NCI-H187 (cell line): ENCODE measurements around the gene ADAMTS7.
"Not testable (repeated sequence)": the region's sequence is repeated elsewhere in the genome, so short reads cannot be mapped to it uniquely, and the experiment has no call there.

ENCODE experiments used
- DNase-seq, 2 experiments: peaks; one replicate each; lab custom pipeline; 2025; lab: John Stamatoyannopoulos, UW

Gene ADAMTS7

DNA sequence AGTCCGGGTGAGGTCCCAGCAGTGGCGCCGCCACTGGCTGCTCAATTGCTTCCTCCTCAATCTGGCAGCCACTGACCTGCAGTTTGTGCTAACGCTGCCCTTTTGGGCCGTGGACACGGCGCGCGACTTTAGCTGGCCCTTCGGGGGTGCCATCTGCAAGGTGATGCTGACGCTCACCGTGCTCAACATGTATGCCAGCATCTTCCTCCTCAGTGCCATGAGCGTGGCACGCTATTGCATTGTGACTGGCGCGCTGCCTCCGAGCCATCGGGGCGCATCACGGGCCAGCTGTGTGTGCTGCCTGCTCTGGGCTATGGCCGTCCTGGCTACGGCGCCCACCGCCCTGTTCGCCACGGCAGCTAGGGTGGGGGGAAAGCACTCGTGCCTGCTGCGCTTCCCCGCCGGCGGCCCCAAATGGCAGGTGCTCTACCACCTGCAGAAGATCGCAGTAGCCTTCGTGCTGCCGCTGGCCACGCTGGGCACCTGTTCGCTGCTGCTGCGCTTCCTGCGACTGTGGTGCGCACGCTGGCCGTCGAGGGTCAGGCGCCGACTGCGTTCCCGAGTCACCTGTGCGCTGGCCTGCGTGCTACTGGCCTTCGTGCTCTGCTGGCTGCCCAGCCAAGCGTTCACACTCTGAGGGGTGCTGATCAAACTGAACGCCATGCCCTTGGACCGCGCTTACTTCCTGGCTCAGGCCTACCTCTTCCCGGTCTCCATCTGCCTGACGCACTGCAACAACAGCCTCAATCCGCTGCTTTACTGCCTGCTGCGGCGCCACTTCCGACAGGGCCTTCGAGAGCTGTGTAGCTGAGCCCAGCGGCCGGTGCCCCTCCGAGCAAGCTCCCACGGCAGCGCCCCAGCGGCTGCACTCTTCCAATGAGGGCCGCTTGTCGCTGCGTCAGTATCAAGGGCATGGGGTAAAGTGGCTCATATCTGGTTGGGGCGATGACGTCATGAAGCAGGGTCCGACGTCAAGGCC, 20.3 kb upstream of the ADAMTS7 start:
- no peak for DNase-seq

DNA sequence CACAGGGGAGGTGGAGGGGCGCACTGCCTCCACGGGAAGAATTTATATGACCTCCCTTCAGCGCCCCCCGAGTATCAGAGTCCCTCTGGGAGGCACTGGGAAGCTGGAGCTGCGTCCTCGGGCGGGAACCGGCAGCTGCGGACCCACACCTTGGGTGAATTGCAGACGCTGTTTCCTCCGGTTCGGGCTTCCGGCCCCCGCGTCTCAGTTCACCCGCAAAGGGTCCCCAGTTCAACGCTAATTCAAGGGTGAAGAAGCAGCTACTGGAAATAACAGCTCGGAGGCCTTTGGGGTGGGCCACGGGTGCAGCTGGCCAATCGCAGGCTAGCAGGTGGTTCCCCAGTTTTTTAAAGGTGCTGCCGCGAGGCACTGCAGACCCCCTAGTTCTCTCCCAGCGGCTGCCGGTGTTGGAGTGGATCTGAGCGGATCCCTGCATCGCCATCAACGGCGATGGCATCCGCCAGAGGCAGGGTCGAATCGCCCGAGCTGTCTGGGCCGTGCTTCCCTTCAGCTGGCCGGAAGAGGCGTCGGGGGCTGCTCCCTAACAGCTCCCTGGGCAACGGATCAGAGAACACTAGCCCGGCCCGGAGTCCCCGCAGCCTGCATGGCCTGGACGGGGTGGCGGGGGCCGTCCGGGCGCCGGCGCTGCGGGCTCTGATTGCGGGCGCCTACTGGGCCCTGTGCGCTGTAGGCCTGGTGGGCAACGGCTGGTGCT, 19.4 kb upstream of the ADAMTS7 start:
- no peak for DNase-seq

DNA sequence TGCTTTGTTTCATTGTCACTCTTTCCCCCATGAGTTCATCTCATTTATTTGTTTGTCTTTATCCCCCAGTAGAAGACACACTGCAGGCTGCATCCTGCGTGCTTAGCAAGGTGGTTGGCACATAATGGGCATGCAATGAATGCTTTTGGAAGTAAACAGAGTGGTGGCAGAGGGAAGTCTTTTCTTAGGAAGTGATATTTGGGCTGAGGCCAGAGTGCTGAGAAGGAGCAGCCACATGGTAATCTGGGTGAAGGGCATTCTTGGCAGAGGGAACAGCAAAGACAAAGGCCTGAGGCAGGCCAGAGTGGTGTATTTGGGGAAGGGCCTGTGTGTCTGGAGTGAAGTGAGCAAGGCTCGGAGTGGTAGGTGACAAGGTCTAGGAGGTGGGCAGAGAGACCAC, 17.7 kb upstream of the ADAMTS7 start:
- DNase-seq, result no peak

DNA sequence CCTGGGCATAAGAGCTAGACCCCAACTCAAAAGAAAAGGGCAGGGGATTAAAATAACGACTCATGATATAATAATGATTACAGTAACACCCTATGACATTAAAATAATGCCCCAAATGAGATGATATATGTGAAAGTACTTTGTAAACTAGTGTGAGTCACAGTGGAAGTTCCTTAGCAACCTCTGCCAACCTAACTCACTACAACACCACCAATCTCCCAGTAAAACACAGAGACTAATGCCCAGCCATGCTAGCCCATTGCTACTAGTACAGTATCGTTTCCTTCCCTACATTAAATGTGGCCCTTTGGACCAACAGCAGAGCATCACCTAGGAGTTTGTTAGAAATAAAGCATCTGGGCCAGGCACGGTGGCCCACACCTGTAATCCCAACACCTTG, 11.2 kb upstream of the ADAMTS7 start:
- DNase-seq, result no peak

DNA sequence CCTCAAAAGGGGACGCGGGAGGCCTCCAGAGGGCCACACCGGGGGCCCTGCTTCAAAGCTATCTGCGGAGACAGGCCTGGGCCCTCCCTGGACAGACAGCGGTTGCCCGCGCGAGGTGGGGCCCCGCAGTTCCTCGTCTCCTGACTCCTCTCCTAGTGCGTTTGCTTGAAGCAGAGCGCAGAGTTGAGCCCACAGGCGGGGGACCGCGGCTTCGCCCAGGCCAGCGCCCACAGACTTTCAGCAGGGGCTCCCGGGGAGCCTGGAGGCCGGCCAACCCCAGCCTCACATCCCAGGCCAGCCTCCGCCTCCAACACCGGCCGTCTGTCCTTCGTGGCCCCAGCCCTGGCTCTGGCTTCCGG, 540 bp upstream of the ADAMTS7 start:
- DNase-seq, result no peak

DNA sequence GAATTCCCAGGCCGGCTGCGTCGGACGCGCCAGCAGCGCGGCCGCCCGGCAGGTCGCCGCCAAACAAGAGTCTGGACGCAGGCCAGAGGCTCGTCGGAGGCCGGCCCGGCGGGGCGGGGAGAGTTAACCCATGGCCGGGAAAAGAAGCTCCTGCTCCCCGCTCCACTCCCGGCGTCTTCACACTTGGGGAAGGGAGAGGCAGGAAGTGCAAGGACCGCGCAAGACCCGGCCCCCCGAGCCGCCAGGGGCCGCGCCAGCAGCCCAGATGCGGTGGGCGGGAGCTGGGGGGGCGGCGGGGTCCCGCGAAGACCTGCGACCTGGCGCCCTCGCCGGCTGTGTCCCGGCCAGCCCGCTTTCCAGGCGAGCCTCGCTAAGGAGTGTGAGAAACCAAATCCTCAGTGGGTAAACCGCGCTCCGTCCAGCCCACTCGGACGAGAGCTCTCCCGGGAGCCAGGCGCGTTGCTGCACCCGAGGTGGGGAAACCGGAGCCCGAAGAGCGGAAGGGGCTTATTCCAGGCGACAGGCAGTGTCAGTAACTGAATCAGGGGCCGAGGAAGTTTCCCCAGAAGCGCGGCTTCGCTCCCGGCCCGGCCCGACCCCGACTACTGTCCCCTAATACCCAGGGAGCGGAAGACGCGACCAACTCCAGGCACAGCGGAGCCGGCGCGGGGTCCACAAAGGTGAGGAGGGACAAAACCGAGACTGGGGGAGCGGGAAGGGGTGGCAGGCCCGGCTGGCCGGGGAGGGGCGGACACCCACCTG, 721 bp downstream of the ADAMTS7 start:
- no peak for DNase-seq

DNA sequence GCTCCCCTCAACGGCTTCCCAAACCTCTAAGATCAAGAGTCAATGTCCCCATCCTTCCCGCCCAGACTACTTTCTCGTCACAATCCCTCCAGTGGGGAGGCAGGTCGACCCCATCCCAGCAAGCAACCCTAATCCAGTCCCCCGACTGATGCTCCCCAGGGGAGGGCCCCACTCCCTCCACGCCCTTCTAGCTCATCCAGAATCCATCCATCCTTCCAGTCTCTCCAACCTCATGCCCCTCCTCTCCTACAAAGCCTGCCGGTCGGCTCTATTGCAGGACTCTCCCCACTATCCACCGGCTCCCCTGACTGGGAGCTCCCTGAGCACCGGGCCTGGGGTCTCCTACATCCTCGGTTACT, 1.3 kb downstream of the ADAMTS7 start:
- no peak for DNase-seq

DNA sequence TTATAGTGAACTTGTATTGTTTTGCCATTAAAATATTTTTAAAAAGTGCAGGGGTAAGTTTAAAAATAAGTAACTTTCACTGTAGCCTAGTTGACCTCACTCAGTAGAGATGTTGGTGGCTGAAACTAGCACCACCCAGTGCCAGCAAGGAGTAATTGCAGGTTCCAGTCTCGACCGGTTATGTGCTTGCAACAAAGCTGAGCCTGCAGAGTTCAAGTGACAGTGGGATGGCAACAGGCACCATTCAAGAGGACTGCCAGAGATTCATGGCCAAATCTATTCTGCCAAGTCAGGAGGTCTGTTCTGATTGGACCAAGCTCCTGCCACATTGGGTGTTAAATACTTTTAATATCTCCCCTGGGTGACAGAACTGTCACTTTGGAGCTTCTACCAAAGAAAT, 2.7 kb downstream of the ADAMTS7 start:
- no peak for DNase-seq

DNA sequence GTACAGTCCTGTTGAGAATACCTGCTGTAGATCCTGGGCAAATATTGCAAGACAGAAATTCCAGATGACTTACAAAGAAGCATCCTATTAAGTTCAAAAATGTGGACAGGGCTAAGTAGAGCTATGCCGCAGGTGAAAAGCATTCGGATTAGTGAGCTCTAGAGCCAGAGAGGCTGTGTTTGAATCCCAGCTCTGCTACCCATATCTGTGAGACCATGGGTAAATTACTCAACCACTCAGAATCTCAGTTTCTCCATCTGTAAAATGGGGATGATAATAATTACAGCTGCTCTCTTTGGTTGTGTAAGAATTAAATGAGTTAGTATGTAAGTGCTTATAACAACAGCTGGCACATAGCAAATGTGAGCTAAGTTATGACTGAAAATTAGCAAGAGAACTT, 3.9 kb downstream of the ADAMTS7 start:
- no peak for DNase-seq

DNA sequence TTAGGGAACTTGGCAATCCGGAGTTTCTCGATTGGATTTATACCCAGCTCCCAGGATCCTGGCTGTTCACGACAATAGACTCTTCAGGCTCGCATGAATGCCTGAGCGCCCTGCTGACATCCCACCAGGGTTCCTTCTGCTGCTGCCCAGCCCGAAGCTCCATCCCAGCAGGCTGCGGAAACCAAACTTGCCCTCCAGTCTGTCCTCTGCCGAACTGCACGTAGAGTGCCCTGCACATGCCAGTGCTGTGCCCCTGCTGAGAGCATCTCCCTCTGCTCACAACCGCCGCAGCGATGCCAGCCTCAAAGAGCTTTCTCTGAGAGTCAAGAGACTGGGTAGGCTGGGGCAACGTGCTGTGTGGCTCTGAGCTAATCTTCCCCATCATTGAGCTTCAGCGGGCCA, 6.9 kb downstream of the ADAMTS7 start:
- no peak for DNase-seq

DNA sequence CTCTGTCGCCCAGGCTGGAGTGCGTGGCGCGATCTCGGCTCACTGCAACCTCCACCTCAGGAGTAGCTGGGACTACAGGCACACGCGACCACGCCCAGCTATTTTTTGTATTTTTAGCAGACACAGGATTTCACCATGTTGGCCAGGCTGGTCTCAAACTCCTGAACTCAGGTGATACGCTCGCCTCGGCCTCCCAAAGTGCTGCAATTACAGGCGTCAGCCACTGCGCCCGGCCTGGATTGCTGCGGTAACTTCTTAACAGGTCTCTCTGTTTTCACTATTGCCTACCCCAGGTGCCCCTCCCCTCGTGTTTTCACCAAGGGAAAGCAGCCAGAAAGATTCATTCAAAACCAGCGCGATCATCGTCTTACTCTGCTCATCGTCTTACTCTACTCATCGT, 10.5 kb downstream of the ADAMTS7 start:
- no peak for DNase-seq

DNA sequence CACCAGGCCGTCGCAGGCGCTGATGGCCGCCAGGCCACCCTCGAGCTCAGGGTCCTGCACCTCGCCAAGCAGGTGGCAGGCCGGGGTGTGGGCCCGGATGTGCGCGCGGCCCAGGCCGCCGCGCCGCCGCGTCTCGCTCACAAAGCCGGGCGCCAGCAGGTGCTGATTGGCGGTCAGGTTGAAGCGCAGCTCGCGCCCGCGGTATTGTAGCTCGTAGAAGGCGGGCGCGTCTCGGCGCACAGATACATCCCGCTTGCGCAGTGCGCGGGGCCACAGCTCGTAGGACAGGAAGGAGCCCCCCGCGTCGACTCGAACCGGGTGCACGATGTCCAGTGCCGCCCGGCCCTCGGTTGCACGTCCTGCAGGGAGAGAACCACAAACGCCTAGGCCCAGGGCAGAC, 11.1 kb downstream of the ADAMTS7 start:
- no peak for DNase-seq

DNA sequence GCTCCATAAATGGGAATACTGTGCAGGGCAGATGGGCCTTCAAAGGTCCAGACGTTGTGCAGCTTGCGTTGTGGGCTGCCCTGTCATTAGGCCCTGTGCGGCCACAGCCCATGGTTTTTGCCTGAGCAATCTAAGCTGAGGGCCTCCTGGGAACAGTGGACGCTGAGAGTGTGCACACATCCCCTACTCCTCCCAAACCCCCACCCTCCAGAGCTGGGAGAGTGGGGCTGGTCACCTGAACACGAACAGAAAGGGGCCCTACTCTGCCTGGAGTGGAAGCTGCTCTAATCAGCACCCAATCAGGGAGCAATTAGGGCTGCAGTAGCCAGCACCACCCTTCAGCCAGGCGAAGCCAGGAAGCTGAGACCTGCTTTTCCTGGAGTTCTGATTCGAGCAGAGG, 12.2 kb downstream of the ADAMTS7 start:
- DNase-seq, result not testable (repeated sequence)

DNA sequence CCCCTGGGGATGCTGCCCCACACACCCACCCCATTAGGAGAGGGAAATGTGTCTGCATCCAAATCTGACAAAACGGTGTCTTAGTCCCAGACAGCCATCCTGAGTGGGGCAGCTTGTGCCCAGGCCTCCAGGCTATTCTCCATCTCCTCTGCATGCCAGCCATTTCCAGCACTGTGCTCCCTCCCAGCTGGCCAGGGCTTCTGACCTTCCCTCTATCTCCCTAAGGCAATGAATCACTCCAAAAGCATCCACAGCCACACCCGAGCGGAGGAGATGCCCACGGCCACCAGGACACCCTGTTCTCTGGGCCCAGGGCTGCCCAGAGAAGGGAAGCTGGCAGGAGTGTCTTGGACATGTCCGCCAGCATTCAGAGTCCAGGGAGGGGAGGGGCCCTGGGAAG, 12.9 kb downstream of the ADAMTS7 start:
- DNase-seq, result not testable (repeated sequence)

DNA sequence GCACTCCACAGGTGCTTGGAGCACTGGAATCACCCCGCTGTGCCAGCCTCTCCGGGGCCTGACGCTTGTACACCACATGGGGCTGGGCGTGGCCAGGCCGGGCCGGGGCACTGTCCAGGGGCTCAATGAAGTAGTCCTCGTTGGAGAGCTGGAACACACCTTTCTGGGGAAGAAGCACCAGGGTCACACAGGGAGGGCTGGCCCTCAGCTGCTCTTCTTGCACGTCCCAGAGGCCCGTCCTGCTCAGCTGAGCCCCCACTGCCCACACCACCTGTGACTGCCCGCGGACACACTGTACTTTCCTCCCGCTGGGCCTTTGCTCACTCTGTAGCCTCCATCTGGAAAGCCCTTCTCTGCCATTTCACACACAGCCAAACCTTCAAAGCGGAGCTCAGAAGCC, 13.3 kb downstream of the ADAMTS7 start:
- DNase-seq, result no peak

DNA sequence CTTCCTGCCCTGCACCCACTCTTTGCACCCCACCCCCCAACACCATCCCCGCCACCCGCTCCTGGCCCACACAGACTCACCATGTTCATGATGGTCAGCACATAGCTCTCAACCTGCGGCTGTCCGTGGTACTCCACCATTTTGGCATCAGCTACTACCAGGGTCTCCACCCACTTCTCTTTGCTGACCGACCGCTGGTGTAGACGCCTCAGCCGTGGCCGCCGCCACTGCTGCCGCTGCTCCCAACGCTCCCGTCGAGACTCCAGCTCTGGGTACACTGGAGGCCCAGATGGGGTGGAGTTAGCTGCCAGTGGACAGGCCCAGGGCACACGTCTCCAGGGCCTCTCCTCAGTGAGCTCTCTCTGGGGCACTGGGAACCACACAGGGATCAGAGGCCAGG, 14.8 kb downstream of the ADAMTS7 start:
- DNase-seq, result no peak

DNA sequence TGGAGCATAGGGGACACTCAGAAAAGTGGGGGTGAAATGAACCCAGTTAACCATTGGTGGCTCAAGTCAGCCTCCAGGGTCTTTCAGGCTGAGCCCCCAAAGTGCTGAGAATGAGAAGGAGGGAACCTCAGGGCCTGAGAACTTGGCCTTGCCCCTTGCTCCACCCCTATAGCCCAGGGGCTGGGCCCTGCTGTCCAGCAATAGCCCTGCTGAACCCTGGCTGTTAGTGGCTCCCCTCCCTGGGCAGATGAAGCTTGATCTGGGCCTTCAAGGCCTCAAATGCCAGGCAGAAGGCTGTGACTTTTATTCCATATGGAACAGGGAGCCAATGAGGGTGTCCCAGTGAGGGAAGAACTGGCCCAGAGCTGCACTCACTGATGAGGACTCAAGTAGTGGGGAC, 16.2 kb downstream of the ADAMTS7 start:
- DNase-seq, result no peak

DNA sequence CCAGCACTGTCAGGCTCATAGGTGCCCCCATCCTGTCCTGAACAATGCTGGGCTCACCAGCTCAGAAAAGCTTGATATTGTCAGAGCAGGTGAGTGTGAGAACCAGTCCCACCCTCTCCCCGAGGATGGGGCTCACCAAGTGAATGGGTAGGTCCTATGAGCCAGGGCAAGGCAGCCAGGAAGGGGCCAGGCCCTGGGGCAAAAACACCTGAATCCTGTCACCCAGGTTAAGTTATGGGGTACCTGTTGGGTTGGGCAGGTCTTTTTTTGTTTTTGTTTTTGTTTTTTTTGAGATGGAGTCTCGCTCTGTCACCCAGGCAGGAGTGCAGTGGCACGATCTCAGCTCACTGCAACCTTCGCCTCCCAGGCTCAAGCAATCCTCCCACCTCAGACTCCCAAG, 16.8 kb downstream of the ADAMTS7 start:
- DNase-seq, result not testable (repeated sequence)

DNA sequence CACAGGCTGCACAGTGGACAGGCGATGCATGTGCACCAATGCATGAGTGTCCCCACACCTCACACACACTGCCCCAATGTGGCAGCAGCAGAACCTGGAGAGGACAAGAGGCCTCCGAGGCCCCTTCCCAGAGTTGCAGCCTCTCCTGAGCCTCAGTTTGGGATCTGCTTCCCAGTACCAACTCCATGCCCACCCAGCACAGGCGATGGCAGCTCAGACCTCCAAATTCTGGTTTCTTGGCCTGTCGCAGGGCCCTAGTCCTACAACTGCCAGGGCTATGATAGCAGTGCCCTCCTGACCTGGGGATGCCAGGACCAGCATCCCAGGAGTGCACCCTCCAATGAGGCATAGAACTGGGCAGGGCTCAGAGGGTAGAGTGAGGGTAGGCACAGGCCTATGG, 19.9 kb downstream of the ADAMTS7 start:
- DNase-seq, result no peak

DNA sequence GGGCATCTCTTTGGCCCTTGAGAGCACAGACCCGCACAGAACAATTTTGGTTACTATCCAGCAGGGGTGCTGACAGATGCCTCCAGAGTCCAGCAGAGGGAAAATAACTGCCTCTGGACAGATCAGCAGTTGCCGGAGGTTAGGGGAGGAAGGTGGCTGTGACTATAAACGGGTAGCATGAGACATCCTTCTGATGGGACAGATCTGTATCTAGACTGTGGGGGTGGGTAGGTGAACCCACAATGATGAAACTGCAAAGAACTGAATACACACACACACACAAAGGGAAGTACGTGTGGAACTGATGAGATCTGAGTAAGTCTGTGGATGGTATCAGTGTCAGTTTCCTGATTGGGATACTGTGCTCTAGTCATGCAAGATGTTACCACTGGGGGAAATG, 21.2 kb downstream of the ADAMTS7 start:
- DNase-seq, result no peak

DNA sequence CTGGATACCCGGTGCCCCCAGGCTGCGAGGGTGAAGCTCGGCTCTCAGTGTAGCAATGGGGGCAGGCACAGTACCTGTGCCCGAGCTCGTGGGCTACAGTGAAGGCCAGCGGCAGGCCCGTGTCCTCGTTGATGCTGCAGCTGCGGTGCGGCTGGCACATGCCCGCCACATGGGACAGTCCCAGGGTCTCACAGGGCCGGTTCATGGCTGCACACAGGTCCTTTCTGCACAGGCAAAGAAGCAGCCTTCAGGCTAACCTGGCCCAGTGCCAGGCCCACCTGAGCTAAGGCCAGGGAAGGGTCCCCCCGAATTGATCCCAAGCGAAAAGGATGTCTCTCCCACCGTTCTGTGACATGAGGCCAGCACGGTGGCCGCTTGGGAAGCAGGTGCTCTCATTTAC, 21.6 kb downstream of the ADAMTS7 start:
- no peak for DNase-seq

DNA sequence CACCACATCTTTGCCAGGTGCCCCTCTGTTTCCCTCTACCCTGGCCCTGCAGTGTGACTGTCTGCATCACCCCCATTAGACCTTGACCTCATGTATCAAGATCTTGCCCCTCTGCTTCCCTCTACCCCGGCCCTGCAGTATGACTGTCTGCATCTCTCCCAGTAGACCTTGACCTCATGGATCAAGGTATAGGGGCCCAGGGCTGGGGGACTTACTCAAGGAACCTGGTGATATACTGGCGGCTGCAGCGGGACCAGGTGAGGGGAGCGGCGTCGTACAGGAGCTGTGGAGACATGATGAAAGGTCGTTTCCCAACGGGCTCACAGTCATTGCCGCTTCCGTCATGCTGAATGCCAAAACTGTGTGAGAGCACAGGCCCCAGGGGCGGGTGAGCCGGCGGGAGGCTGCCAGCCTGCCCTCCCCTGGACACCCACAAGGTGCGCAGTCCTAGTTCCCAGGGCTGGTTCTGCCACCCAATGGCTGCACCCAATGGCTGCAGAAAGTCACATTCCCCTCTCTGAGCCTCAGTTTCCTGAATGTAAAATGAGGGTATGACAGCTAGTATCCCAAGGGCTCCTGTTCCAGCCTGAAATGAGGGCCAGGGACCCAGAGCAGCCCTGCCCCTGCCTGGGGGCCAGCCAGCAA, 23.1 kb downstream of the ADAMTS7 start:
- no peak for DNase-seq
